Measurements from ENCODE around the gene FOXI1.

Gene FOXI1

GRCh38 chr5:170121321-170121720 lies 15.6 kb downstream of the FOXI1 start:
- no peak for DNase-seq (ENCODE audit: low read depth, low spot score)
- Histone ChIP-seq H3K9me3 (ENCODE audit: low read depth, low read length) (0 out of 2 replicates have a peak, but pooled peaks cover 3% of the 10 kb centered on the region), H3K36me3 (ENCODE audit: insufficient read depth, low read length) (no peaks in the 10 kb centered on the region), H3K4me3 (no peak overlapping the region), H3K9ac (ENCODE audit: insufficient read length) (no peak overlapping the region), H3K27ac (no peak overlapping the region)
- no peak for TF ChIP-seq FOXP2 (optimal IDR thresholded peaks at IDR 0.05; ENCODE audit: control extremely low read depth, extremely low read length, insufficient read depth)
- TF ChIP-seq EZH2 (IDR thresholded peaks at IDR 0.05): no peak
- TF ChIP-seq POLR2AphosphoS5 (IDR thresholded peaks at IDR 0.05; ENCODE audit: borderline replicate concordance, low read depth, low read length): no peak

- Histone ChIP-seq H3K36me3 (ENCODE audit: insufficient read depth, low read length) (no peaks in the 10 kb centered on the region), H3K9ac (ENCODE audit: insufficient read length) (no peak overlapping the region), H3K4me3 (no peak overlapping the region), H3K9me3 (ENCODE audit: low read depth, low read length) (0 out of 2 replicates have a peak, but pooled peaks cover 5% of the 10 kb centered on the region), H3K27ac (no peak overlapping the region)
- TF ChIP-seq POLR2AphosphoS5 (IDR thresholded peaks at IDR 0.05; ENCODE audit: borderline replicate concordance, low read depth, low read length): no peak
- TF ChIP-seq FOXP2 (optimal IDR thresholded peaks at IDR 0.05; ENCODE audit: control extremely low read depth, extremely low read length, insufficient read depth): no peak
- TF ChIP-seq EZH2 (IDR thresholded peaks at IDR 0.05): no peak
- DNase-seq (ENCODE audit: low read depth, low spot score): no peak
These were observed 20.4 kb downstream of the FOXI1 start for GRCh38 chr5:170126061-170126460.

GRCh38 chr5:170126626-170127025 lies 20.9 kb downstream of the FOXI1 start:
- no peak for DNase-seq (ENCODE audit: low read depth, low spot score)

GRCh38 chr5:170131235-170131634 lies 25.5 kb downstream of the FOXI1 start:
- TF ChIP-seq FOXP2 (optimal IDR thresholded peaks at IDR 0.05; ENCODE audit: control extremely low read depth, extremely low read length, insufficient read depth) (no peak), EZH2 (IDR thresholded peaks at IDR 0.05) (no peak), POLR2AphosphoS5 (IDR thresholded peaks at IDR 0.05; ENCODE audit: borderline replicate concordance, low read depth, low read length) (no peak)
- no peak overlapping the region for H3K27ac ChIP-seq

More at GRCh38 chr5:170126626-170127025, 20.9 kb downstream of the FOXI1 start:
- TF ChIP-seq EZH2 (IDR thresholded peaks at IDR 0.05): no peak
- TF ChIP-seq POLR2AphosphoS5 (IDR thresholded peaks at IDR 0.05; ENCODE audit: borderline replicate concordance, low read depth, low read length): no peak
- TF ChIP-seq FOXP2 (optimal IDR thresholded peaks at IDR 0.05; ENCODE audit: control extremely low read depth, extremely low read length, insufficient read depth): no peak
- H3K4me3 ChIP-seq: no peak overlapping the region
- no peaks in the 10 kb centered on the region for H3K36me3 ChIP-seq (ENCODE audit: insufficient read depth, low read length)
- no peak overlapping the region for H3K9ac ChIP-seq (ENCODE audit: insufficient read length)
- H3K27ac ChIP-seq: no peak overlapping the region
- 0 out of 2 replicates have a peak, but pooled peaks cover 5% of the 10 kb centered on the region for H3K9me3 ChIP-seq (ENCODE audit: low read depth, low read length)

GRCh38 chr5:170132269-170132975 lies 26.7 kb downstream of the FOXI1 start:
- TF ChIP-seq POLR2AphosphoS5 (IDR thresholded peaks at IDR 0.05; ENCODE audit: borderline replicate concordance, low read depth, low read length) (no peak), EZH2 (IDR thresholded peaks at IDR 0.05) (no peak), FOXP2 (optimal IDR thresholded peaks at IDR 0.05; ENCODE audit: control extremely low read depth, extremely low read length, insufficient read depth) (no peak)
- H3K36me3 ChIP-seq (ENCODE audit: insufficient read depth, low read length): no peaks in the 10 kb centered on the region
- DNase-seq (ENCODE audit: low read depth, low spot score): no peak
- H3K9ac ChIP-seq (ENCODE audit: insufficient read length): no peak overlapping the region
- no peaks in the 10 kb centered on the region for H3K9me3 ChIP-seq (ENCODE audit: low read depth, low read length)
- no peak overlapping the region for H3K27ac ChIP-seq
- no peak overlapping the region for H3K4me3 ChIP-seq

More at GRCh38 chr5:170131235-170131634, 25.5 kb downstream of the FOXI1 start:
- Histone ChIP-seq H3K4me3 (no peak overlapping the region), H3K36me3 (ENCODE audit: insufficient read depth, low read length) (no peaks in the 10 kb centered on the region), H3K9ac (ENCODE audit: insufficient read length) (no peak overlapping the region), H3K9me3 (ENCODE audit: low read depth, low read length) (0 out of 2 replicates have a peak, but pooled peaks cover 3% of the 10 kb centered on the region)
- DNase-seq (ENCODE audit: low read depth, low spot score): no peak

GRCh38 chr5:170132976-170133448 lies 27.3 kb downstream of the FOXI1 start:
- H3K4me3 ChIP-seq: no peak overlapping the region
- no peaks in the 10 kb centered on the region for H3K9me3 ChIP-seq (ENCODE audit: low read depth, low read length)
- no peak overlapping the region for H3K27ac ChIP-seq
- H3K36me3 ChIP-seq (ENCODE audit: insufficient read depth, low read length): no peaks in the 10 kb centered on the region
- TF ChIP-seq EZH2 (IDR thresholded peaks at IDR 0.05) (no peak), POLR2AphosphoS5 (IDR thresholded peaks at IDR 0.05; ENCODE audit: borderline replicate concordance, low read depth, low read length) (no peak), FOXP2 (optimal IDR thresholded peaks at IDR 0.05; ENCODE audit: control extremely low read depth, extremely low read length, insufficient read depth) (no peak)
- no peak overlapping the region for H3K9ac ChIP-seq (ENCODE audit: insufficient read length)
- no peak for DNase-seq (ENCODE audit: low read depth, low spot score)

GRCh38 chr5:170135796-170136490 lies 30.2 kb downstream of the FOXI1 start:
- no peak for DNase-seq (ENCODE audit: low read depth, low spot score)
- no peak overlapping the region for H3K27ac ChIP-seq
- no peak overlapping the region for H3K4me3 ChIP-seq
- no peaks in the 10 kb centered on the region for H3K36me3 ChIP-seq (ENCODE audit: insufficient read depth, low read length)
- H3K9ac ChIP-seq (ENCODE audit: insufficient read length): no peak overlapping the region
- no peak for TF ChIP-seq POLR2AphosphoS5 (IDR thresholded peaks at IDR 0.05; ENCODE audit: borderline replicate concordance, low read depth, low read length)
- no peak for TF ChIP-seq EZH2 (IDR thresholded peaks at IDR 0.05)
- no peak for TF ChIP-seq FOXP2 (optimal IDR thresholded peaks at IDR 0.05; ENCODE audit: control extremely low read depth, extremely low read length, insufficient read depth)
- no peaks in the 10 kb centered on the region for H3K9me3 ChIP-seq (ENCODE audit: low read depth, low read length)

GRCh38 chr5:170136506-170136905 lies 30.8 kb downstream of the FOXI1 start:
- H3K9ac ChIP-seq (ENCODE audit: insufficient read length): no peak overlapping the region
- no peaks in the 10 kb centered on the region for H3K9me3 ChIP-seq (ENCODE audit: low read depth, low read length)
- DNase-seq (ENCODE audit: low read depth, low spot score): no peak
- no peak overlapping the region for H3K27ac ChIP-seq
- H3K36me3 ChIP-seq (ENCODE audit: insufficient read depth, low read length): no peaks in the 10 kb centered on the region
- no peak overlapping the region for H3K4me3 ChIP-seq
- TF ChIP-seq POLR2AphosphoS5 (IDR thresholded peaks at IDR 0.05; ENCODE audit: borderline replicate concordance, low read depth, low read length): no peak

Data from SK-N-MC (cell line).